Endodermal cell (in vitro differentiated cells): ENCODE data around the gene ARCN1. TPM values are rescaled to one million over a fixed set of nuclear protein-coding genes. Genes with fewer than 3 reads are reported as not detected.

Source experiments
- DNase-seq: peaks from one replicate; pipeline ENCODE4 v3.0.0-alpha.2; 2017
- H3K27ac ChIP-seq: 2 replicates; pipeline ENCODE4 v1.5.1; 2013; ENCODE audit warnings: mild to moderate bottlenecking, low read depth, low read length, moderate library complexity
- H3K27me3 ChIP-seq: 2 replicates; pipeline ENCODE4 v1.6.1; 2013; ENCODE audit warnings: mild to moderate bottlenecking, low read length, moderate library complexity; ENCODE audit not compliant: insufficient read depth, control insufficient read depth, poor library complexity, severe bottlenecking
- H3K36me3 ChIP-seq: 2 replicates; pipeline ENCODE4 v1.7.0; 2013; ENCODE audit warnings: mild to moderate bottlenecking, low read length, moderate library complexity; ENCODE audit not compliant: control insufficient read depth, insufficient read depth
- H3K4me1 ChIP-seq: one replicate; pipeline ENCODE4 v1.7.0; 2013; ENCODE audit warnings: low read length; ENCODE audit not compliant: control insufficient read depth, insufficient read depth
- H3K4me3 ChIP-seq: 2 replicates; pipeline ENCODE4 v1.5.1; 2013; ENCODE audit warnings: mild to moderate bottlenecking, low read length, moderate library complexity
- H3K9ac ChIP-seq: 2 replicates; pipeline ENCODE4 v1.6.1; 2013; ENCODE audit warnings: mild to moderate bottlenecking, low read length, moderate library complexity; ENCODE audit not compliant: poor library complexity, severe bottlenecking; ENCODE audit errors: extremely low read depth
- H3K9me3 ChIP-seq: 2 replicates; pipeline ENCODE4 v1.6.1; 2013; ENCODE audit warnings: mild to moderate bottlenecking, low read length, moderate library complexity; ENCODE audit not compliant: control insufficient read depth
- H3K27ac Mint-ChIP-seq: 2 replicates; pipeline ENCODE4 v1.8.0; 2020; ENCODE audit warnings: mixed read lengths
- H3K27me3 Mint-ChIP-seq: 2 replicates; pipeline ENCODE4 v1.8.0; 2021; ENCODE audit warnings: mild to moderate bottlenecking, mixed read lengths; ENCODE audit not compliant: insufficient read depth
- H3K36me3 Mint-ChIP-seq: 2 replicates; pipeline ENCODE4 v1.8.0; 2020; ENCODE audit warnings: low read depth, mixed read lengths
- H3K4me1 Mint-ChIP-seq: 2 replicates; pipeline ENCODE4 v1.8.0; 2020; ENCODE audit warnings: mixed read lengths
- H3K4me3 Mint-ChIP-seq: 2 replicates; pipeline ENCODE4 v1.8.0; 2020; ENCODE audit warnings: mild to moderate bottlenecking, moderate library complexity, mixed read lengths
- H3K9me3 Mint-ChIP-seq: 2 replicates; pipeline ENCODE4 v1.8.0; 2020; ENCODE audit warnings: mild to moderate bottlenecking, mixed read lengths
- CTCF ChIP-seq: fragments of 200-600 bp; sonication (generic); conservative IDR thresholded peaks from 2 replicates; pipeline ENCODE4 v1.5.0; 2021; ENCODE audit warnings: antibody characterized with exemption, mild to moderate bottlenecking
- WGBS, 2 experiments: methylation state at CpG; one replicate each; pipeline versions ENCODE4 v1.1.5 to v1.1.7; 2013; ENCODE audit warnings: missing lambda C conversion rate in 2 of 2, mixed read lengths in 1 of 2; ENCODE audit not compliant: insufficient coverage in 1 of 2, insufficient read length in 1 of 2; 5-methylcytosine and 5-hydroxymethylcytosine counted together
- total RNA-seq, 2 donors: library from RNA; stranded (reverse); fragmentation: NEBNext Ultra II Directional in 1 of 2; extraction: Animal tissue kit (Norgen Biotek cat#: 25700) in 1 of 2; gene quantifications; 2 replicates in 1 of 2; 3 replicates in 1 of 2; pipeline ENCODE4 v1.2.1, GENCODE V29; 2021

Gene ARCN1
- total RNA-seq, 2 donors from 2014 or later: 130 to 161 TPM

- H3K4me1 ChIP-seq: no peaks in the 10 kb centered on the region
- Mint-ChIP-seq H3K9me3 (no peaks in the 10 kb centered on the region), H3K36me3 (peaks cover 22% of the 10 kb centered on the region), H3K27me3 (no peaks in the 10 kb centered on the region), H3K4me1 (peaks cover 22% of the 10 kb centered on the region), H3K4me3 (no peak overlapping the region), H3K27ac (no peak overlapping the region)
- no peak for DNase-seq
- no peak for TF ChIP-seq CTCF
- no peak overlapping the region for H3K27ac ChIP-seq
- H3K9ac ChIP-seq: no peak overlapping the region
- H3K4me3 ChIP-seq: no peak overlapping the region
- no peaks in the 10 kb centered on the region for H3K27me3 ChIP-seq
- H3K9me3 ChIP-seq: no peaks in the 10 kb centered on the region
- peaks cover 31% of the 10 kb centered on the region for H3K36me3 ChIP-seq
- 90 to 93% methylated on average over 4 to 6 of the region's 6 CpGs for WGBS, 2 experiments
Measured at GRCh38 chr11:118625036-118625690, 53.0 kb downstream of the ARCN1 start.

- H3K4me3 ChIP-seq: no peak overlapping the region
- H3K27ac Mint-ChIP-seq: no peak overlapping the region
- H3K9me3 ChIP-seq: no peaks in the 10 kb centered on the region
- TF ChIP-seq CTCF: no peak
- no peak overlapping the region for H3K27ac ChIP-seq
- no peaks in the 10 kb centered on the region for H3K4me1 ChIP-seq
- peak; percentile 84 for DNase-seq
- peaks cover 31% of the 10 kb centered on the region for H3K36me3 ChIP-seq
- H3K9me3 Mint-ChIP-seq: no peaks in the 10 kb centered on the region
- peaks cover 16% of the 10 kb centered on the region for H3K4me1 Mint-ChIP-seq
- no peak overlapping the region for H3K4me3 Mint-ChIP-seq
- peaks cover 22% of the 10 kb centered on the region for H3K36me3 Mint-ChIP-seq
- no peaks in the 10 kb centered on the region for H3K27me3 Mint-ChIP-seq
- WGBS, 2 experiments: 86% methylated on average over 2 of the region's 2 CpGs; no CpG with 5 or more reads in 1 of the 2 experiments
- H3K9ac ChIP-seq: no peak overlapping the region
- H3K27me3 ChIP-seq: no peaks in the 10 kb centered on the region
Measured at GRCh38 chr11:118625976-118626375, 53.8 kb downstream of the ARCN1 start.

GRCh38 chr11:118627566-118627965 lies 55.4 kb downstream of the ARCN1 start:
- no peaks in the 10 kb centered on the region for H3K9me3 Mint-ChIP-seq
- H3K36me3 Mint-ChIP-seq: peaks cover 22% of the 10 kb centered on the region
- no peak for DNase-seq
- H3K4me3 Mint-ChIP-seq: no peak overlapping the region
- Histone ChIP-seq H3K27me3 (no peaks in the 10 kb centered on the region), H3K9me3 (no peaks in the 10 kb centered on the region), H3K36me3 (peaks cover 39% of the 10 kb centered on the region), H3K4me3 (no peak overlapping the region), H3K9ac (no peak overlapping the region), H3K27ac (no peak overlapping the region), H3K4me1 (no peaks in the 10 kb centered on the region)
- WGBS, 2 experiments: 97 to 100% methylated on average over 1 to 10 of the region's 10 CpGs
- H3K27ac Mint-ChIP-seq: no peak overlapping the region
- TF ChIP-seq CTCF: no peak
- no peaks in the 10 kb centered on the region for H3K27me3 Mint-ChIP-seq
- peaks cover 7% of the 10 kb centered on the region for H3K4me1 Mint-ChIP-seq
